ENCODE measurements around the gene RAB11FIP5.
"Not testable (repeated sequence)": the region's sequence is repeated elsewhere in the genome, so short reads cannot be mapped to it uniquely, and the experiment has no call there.

RAB11FIP5 gene

DNA sequence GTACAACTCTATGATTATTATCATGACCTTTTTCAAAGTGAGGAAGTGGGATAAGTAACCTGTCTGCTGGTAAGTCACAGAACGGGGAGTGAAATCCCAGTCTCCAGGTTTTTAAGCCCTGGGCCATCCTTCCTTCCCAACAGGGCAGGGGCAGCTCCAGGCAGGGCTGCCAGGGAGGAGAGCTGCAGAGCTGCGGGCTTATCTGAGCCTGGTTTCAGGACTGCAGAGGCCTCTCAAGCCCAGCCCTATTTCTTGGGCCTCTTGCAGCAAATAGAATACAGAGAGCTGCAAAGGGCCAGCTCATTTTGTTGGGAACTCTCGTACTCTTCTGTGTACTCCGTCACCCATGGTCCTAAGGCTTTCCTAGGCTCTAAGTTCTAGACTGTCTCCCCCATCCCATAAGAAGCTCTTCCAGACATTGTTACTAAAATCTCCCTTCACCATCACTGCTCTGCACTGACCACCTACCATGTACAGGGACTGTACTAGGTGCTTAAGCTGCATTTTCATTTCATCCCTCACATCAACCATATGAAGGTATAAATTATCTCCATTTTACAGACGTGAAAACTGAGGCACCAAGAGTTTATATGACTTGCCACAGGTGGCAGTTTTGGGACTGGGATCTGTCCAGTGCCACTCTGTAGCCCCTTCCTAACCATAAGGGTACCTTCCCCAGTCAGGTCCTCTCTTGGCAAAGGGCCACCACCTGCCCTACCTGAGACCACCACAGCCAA, 3.1 kb downstream of the RAB11FIP5 start:
- DNase-seq = no peak

DNA sequence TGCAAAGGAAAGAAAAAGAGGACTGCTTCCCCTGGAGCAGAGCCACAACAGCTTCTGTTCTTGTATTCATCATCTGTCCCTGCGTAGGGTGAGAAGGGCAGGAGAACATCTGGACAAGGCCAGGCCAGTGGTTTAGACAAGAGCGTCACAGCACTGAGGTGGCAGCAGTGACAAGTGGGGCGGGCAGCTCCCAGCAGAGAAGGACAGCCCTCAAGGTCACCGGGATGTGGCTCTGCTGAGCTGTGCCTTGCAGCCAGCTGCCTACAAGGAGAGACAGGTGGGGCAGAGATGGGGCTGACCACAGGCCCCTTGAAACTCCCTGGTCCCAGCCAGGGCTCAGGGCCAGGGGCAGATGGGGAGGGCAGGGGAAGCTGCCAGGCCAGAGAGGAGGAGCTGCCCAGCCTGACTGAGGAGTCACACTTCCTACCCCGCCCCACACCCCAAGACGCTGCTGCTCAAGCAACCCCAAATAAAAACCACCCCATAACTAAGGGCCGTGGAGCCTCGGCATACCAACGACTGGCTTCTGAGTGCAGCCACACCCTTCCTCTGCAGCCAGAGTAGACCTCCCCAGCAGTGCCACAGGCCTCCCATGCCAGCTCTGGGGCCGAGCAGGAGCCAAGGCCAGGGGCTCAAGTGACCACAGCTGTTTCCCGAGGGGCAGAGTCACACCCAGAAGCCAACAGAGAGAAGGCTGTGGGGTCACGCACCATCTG, 5.4 kb downstream of the RAB11FIP5 start:
- no peak for DNase-seq

DNA sequence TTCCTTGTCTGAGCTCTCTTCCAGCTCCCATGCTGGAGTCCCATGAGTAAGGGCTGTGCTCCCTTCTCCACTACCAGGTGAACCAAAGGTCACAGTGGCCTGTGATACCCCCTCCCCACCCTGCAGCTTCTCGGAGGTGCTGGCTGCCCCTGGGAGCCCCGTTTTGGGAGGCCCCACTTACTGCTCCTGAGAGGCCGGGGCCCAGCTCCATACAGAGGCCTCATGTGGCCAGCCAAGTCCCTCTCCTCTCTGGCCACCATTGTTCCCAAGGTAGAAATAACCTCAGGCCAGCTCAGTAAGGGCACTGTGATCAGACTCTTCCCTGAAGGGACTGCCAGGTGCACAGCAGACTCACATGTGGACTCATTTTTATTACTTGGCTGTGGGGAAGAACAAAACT, 6.0 kb downstream of the RAB11FIP5 start:
- DNase-seq = no peak

DNA sequence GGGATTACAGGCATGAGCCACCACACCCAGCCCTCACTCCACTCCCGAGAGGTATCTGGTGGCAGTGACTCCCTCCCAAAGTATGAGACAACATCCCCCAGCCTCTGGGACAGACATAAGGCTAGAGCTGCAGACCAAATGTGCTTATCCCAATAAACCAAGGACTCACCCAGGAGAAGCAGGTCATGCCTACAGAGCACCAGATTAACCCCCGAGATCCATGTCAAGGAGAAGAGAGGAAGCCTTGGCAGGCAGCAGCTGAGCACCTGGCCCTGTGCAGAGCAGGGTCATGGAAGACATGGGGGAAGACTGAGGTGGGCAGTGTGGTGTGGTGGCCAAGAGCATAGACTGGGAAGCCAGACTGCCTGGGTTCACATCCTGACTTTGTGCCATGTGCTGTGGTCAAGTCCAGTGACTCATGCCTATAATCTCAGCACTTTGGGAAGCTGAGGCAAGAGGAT, 7.2 kb downstream of the RAB11FIP5 start:
- DNase-seq = no peak

DNA sequence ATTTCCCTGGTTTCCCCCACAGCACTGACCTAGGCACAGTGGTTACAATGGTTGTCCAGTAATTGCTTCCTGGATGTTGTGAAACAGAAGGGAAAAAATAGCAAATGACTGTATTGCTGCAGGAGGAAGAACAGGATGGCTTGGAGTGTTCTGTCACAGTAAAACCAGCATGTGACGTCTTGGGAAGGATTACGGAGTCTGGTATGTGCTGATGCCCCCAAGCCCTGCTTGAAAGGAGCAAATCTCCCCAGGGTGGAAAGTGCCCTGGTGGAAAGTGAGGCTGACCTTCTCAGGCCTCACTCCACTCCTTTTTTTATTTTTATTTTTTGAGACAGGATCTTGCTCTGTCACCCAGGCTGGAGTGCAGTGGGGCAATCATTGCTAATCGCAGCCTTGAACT, 7.8 kb downstream of the RAB11FIP5 start:
- DNase-seq = no peak

DNA sequence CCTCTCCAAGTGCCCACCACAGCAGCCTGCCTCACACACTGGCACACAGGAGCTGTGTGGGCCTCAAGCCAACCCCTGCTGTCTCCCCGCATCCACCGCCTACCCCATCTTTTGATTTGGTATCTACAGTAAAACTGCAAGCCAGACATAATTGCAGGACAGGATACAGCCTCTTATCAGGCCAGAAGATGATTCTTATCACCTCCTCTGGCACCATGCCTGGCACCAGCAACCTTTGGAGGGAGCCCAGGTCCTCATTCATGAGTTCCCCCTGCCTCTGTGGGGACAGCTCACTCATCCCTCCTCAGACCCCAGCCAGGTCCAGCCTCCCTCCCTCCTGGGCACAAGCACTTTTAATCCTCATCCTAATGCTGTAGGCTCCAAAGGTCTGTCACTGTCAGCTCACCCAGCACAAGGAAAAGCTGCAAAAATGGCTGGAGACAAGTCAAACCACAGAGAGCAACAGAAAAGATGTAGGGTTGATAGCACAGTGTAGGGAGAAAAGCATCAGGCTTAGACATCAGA, 9.7 kb downstream of the RAB11FIP5 start:
- DNase-seq = no peak

DNA sequence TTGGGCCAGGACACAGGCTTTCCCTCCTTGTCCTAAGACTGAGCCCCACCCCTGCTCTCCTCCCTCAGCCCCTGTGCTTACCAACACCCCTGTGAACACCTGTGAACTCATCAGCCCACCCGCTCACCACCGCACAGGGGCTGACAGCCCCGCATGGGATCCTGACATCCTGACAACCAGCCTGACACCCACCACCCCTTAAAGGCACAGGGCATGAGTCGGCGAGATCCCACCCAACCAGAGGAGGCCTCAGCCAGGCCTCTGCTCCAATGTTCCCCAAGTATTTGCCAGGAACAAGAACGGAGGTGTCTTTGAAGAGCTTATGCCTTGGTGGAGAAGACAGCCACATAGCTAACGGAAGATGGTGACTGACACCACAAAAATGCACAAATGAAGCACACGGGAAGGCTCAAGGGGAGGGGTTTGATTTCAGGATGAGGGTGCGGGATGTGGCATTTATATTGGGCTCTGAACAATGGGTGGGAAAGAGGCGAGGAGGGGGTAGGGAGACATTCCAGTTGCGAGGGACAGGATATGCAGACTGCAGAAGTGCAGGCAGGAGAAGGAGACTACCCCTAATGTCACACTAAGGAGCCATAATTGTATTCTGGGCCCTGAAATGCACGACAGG, 11.0 kb downstream of the RAB11FIP5 start:
- no peak for DNase-seq

DNA sequence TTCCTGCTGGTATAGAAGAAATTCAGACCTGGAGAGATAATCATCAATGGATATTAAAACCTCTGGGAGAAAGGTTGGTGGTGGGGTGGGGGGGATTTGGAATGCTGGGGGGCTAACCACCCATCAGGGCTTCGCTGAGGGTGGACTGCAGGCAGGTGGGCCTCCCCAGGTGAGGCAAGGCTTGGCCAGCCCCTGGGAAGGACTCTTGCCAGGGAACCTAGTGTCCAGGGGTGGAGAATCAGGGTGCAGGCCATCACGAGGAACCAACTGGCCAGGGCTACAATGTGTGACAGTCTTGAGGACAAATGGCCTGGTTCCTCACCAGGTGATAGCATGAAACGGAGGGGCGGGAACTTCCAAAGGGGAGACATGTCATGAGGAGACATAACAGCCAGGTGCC, 11.8 kb downstream of the RAB11FIP5 start:
- DNase-seq = no peak

DNA sequence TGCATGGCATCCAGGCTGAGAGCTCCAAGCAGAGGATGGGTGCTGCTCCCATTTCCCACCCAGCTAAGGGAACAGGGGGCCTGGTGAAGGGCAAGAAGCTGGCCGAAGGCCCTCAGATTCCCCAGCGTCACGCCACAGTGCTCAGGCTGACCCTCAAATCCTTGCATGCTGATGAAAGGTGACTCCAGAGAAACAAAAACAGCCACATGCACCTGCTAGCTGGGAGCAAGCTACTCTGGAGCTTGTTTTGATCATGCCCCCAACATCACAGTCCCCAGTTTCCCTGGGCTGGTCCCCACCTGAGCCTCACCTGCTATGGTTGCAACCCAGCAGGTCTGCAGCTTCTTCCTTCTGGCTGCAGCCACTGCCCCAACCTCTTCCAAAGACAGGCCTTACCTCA, 13.3 kb downstream of the RAB11FIP5 start:
- DNase-seq = no peak

DNA sequence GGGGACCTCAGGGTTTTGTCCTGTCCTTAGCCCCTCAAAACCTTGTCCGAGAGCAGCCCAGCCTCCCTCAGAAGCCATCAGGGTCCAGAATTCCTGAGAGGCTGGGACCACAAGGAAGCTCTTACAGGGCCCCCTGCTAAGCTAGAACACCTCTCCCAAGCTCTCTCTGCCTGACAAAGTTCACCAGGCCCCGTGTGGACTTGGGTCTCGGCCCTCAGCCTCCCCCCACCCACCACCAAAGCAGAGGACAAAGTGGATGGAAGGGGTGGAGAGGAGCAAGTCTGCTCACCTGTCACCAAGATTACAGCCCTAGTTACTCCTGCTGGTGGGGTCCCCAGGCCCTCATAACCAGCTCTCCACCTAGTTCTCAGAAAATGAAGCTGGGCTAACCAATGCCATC, 16.8 kb downstream of the RAB11FIP5 start:
- no peak for DNase-seq

DNA sequence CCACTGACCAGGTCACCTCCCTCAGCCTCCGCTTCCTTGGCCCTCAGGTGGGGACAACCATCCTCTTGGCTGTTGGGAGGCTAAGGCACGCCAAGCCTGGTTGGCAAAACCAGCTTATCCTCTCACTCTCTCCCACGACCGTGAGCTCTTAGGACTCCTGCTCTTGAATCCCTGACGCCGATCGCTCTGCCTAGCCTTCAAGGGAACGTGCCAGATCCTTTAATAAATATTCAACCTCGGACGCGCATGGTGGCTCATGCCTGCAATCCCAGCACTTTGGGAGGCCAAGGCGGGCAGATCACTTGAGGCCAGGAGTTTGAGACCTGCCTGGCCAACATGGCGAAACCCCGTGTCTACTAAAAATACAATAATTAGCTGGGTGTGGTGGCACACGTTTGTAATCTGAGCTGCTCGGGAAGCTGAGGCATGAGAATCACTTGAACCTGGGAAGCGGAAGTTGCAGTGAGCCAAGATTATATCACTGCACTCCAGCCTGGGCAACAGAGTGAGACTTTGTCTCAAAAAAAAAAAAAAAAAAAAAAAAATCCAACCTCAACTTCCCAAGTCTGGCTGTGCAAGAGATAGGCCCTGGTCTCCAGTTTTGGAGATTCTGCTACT, 19.0 kb downstream of the RAB11FIP5 start:
- DNase-seq = not testable (repeated sequence)

DNA sequence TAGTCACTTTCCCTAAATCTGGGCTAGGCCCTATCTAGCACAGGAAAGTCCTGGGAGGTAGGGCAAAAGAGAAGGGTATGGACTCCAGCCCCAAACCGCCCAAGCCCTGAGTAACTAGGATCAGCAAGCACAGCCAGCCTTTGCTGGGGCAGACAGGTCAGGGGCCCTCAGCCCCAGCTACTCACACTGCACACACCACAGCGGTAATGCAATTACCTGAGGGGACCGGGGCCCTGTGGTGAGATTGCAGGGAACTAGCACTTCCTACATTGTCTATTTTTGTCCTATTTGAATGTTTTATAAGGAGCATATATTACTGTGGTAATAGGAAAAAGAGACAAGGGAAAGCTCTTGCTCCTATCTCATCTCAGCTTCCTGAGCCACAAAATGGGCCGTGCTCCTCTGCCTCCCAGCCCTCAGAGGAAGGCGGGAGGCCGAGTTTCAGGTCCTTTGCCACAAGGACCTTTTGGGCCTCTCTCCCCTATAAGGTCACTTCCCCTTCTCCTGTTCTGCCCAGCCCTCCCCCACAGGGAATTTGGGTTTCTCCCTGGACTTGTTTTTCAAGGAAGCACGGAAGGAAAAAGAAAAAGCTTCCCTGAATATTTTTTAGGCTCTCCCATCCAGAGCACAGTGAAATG, 20.5 kb downstream of the RAB11FIP5 start:
- DNase-seq = no peak

DNA sequence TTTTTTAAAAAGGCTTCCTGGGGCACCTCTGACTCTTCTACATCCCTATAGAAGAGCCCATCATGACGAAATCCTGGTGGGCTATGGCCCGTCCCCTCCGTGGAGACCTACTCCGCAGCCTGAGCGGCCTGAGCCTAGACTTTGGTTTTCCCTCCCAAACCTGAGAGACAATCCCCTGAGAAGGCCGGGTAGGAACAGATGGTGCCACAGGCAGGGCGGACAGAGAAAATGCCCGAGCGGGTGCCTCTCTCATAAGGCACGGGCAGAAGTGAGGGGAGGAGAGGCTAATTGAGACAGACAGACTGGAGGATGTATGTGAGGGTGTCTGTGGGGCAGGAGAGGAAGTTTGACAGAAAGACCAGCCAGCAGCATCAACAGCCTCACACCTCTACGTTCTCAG, 21.1 kb downstream of the RAB11FIP5 start:
- no peak for DNase-seq

DNA sequence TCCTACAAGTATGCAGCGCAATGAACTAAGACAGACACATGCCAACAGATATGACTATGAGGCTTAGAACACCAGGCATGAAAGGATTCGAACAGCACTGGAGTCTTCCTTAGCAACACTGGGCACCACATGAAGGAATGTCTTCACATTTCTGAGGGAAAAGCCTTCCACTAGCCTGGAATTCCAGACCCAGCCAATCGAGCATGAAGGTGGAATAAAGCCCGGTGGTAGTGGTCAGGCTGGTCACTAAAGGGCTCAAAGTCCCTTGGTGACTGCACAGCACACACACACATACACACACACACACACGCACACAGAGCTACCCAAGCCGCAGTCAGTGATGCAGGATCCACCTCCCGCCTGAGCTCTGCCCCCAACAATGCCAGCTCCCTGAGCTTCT, 21.6 kb downstream of the RAB11FIP5 start:
- no peak for DNase-seq

DNA sequence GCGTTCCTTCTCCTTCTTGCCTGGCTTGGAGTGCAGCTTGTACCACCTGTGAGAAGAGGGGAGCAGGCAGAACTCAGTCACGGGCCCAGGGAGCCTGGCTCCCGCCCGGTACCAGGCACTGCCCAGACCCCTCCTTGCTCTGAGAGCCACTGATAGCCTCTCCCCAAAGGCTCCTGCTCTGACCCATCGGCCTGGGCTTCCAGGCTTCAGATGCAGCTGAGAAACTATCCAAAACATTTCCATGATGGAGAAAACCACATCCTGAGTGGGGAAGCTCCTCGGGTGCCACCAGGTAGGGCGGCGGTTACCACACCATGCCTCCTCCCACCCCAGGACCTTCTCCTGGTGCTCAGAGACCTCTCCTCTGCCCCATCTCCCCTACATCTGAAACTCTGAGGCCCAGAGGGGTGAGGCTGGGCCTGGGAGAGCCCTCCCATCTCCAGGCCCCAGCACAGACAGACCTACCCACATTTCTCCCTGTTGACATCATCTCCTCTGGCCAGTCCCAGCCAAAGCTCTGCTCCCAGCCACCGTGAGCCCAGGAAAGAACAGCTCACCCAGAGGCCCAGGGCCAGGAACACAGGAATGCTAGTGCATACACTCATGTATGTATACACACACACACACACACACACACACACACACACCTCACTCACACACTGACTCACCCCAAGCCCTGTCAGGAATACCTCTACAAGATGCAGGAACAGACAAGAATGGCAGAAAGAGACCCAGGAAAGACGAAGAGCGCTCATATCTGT, 23.3 kb downstream of the RAB11FIP5 start:
- no peak for DNase-seq

DNA sequence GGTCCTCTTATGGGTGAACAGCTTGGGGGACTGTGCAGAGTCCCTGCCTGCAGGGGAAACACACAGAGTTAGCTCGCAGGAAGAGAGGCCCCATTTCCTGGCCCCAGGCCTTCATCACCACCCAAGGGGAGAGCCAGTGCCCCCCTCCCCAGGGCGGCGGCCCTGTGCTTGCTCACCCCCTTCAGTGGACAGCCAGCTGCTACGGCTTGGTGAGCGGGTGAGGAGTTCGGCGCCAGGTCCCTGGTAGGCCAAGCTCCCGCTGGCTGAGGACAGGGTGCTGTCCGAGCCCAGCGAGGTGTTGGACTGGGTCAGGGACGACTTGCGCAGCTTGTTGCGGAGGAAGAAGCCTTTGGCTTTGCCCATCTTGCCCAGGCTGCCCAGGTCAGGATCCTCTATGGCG, 24.0 kb downstream of the RAB11FIP5 start:
- DNase-seq = no peak

DNA sequence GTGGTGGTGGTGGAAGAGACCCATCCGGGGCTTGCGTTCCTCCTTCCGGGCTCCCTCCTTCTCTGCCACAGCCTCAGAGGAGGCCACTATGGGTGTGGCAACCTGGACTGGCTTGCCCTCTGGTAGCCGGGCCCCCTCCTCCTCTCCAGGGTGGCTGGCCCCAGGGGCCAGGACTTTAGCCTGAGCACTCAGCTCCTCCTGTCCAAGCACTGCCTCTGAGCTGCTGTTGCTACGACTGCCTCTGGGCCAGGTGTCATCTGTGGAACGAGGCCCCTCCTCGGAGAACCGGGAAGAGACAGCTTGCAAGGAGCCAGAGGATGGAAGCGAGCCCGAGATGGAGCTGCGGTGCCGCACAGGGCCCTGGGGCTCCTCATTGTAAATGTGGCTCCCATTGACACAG, 24.5 kb downstream of the RAB11FIP5 start:
- no peak for DNase-seq

DNA sequence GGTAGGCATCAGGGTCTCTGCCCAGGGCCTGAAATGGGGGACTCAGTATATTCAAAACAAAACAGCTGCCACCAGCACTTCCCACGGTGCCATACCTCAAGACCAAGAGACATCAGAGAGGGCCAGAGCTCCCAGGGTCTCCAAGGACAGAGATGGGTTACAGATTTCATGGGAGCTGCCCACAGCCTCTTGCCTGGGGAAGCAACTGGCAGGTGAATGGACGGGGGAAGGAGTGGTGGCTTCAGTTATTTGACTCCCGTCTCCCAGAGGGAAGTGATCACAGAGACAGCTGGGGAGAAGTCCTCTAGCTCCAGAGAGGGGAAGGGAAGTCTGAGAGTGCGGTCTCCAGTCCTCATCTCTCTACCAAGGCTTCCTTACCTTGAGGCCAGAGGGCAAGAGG, 25.4 kb downstream of the RAB11FIP5 start:
- no peak for DNase-seq

DNA sequence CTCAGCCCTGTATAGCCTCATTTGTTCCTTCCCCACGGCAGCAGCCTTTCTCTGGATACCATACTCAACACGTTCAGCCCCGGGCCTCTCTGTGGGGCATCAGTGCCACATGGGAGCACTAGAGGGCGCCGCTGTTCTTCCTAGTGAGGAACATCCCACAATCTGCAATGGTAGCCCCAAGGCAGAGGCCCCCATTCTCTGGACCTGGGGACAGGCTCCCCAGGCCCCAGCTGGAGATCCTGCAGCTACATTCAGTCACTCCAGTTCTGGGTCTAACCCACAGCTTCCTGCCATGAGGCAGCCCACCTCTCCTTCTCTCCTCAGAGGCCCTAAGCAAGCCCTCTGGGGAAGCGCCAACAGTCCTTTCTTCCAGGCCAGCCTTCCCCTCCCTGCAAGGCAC, 27.1 kb downstream of the RAB11FIP5 start:
- DNase-seq = peak; percentile 86

DNA sequence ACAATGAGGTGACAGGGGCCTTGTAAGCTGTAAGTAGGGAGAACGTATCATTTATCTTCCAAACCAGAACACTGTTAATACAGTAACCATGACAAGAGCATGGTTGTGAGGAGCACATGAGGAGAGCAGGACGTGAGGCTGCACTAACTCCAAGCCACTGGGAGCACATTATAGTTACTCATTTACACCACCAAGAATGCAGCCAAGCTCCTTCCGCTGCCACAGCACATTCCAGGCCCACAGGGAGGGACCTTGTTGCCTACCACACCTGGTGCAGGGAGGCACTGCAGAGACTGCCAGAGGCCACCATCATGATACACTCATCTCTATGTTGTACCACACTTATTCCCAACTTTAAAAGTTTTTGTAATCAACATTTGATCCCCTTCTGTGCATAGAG, 27.8 kb downstream of the RAB11FIP5 start:
- DNase-seq = no peak

DNA sequence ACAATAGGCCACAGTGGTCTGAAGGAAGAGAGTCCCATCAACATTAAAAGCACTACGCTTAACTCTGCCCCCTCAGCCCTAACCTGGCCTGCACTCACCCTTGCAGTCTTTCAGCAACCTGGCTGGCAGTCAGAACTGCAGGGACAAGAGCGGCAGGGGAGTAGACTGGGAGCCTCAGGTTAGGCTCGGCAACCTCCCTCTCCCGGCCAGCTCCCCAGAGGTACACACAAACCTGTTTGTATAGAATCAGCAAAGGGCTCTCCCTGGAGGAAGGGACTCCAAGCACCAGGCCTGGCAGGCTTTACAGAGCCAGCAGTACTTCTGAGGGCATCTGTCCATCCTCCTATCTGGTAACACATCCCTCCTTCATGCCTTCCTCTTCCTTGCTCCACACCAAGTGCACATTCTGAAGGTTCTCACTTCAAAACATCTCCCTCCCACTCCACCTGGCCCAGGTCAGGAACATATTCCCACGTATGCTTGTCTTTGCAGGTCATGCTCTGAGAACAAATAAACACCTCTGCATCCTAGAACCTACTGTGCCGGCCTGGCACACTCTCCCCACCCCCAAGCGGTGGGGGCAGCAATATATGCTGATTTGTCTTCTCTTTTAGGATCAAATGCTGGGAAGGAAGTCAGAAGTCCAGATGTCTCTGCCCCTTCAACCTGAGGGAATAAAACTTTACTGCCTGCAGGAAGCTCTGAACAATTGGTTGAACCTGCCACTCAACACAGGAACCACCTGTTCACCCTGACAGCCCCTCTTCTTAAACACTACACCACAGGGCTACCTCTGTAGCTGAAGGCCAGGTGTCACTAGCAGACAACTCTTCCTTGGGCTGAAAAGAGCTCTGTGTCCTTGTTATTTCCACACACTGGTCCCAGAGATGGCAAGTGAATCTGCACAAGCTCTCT, 28.6 kb downstream of the RAB11FIP5 start:
- DNase-seq = no peak

All from stimulated activated CD4-positive, alpha-beta T cell treated with anti-CD3 and anti-CD28 coated beads, Interleukin-4, amount 100 ng/mL, for 1 hour (primary cell).